Epithelial cell of esophagus (primary cell): ENCODE data around the gene FASTKD3.
A peak's percentile ranks its signal among the peaks of the same experiment; 100 is the strongest.

Experiments used
- DNase-seq: peaks from one replicate; pipeline ENCODE4 v3.0.0; 2010; ENCODE audit warnings: low read depth
- H3K4me3 ChIP-seq: 2 replicates; pipeline ENCODE4 v1.5.1; 2011; ENCODE audit warnings: mild to moderate bottlenecking, low read length, control low read depth
- TF ChIP-seq, protein P1 (sequence below): IDR thresholded peaks from 2 replicates; pipeline ENCODE4 v1.5.1; 2011; ENCODE audit warnings: low read depth, mild to moderate bottlenecking, low read length, control low read depth, inconsistent platforms; ENCODE audit not compliant: insufficient read depth; ENCODE audit errors: missing control alignments

The FASTKD3 gene

DNA sequence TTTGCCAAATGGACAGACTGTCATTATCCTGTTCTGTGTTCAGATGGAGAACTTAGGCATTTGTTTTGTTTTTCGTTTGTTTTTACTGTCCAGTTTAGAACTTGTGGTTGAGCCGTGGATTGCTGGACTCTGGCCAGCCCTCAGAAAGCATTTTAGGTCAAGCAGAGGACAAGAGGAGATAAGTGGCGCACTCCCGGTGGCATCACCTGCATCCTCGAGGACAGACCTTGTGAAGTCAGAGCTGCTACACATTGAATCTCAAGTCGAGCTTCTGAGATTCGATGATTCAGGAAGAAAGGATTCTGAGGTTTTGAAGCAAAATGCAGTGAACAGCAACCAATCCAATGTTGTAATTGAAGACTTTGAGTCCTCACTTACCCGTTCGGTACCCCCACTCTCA lies 9.0 kb upstream of the FASTKD3 start:
- DNase-seq, result no peak
- no peak overlapping the region for H3K4me3 ChIP-seq
- TF ChIP-seq, protein P1, sequence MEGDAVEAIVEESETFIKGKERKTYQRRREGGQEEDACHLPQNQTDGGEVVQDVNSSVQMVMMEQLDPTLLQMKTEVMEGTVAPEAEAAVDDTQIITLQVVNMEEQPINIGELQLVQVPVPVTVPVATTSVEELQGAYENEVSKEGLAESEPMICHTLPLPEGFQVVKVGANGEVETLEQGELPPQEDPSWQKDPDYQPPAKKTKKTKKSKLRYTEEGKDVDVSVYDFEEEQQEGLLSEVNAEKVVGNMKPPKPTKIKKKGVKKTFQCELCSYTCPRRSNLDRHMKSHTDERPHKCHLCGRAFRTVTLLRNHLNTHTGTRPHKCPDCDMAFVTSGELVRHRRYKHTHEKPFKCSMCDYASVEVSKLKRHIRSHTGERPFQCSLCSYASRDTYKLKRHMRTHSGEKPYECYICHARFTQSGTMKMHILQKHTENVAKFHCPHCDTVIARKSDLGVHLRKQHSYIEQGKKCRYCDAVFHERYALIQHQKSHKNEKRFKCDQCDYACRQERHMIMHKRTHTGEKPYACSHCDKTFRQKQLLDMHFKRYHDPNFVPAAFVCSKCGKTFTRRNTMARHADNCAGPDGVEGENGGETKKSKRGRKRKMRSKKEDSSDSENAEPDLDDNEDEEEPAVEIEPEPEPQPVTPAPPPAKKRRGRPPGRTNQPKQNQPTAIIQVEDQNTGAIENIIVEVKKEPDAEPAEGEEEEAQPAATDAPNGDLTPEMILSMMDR, result no peak

DNA sequence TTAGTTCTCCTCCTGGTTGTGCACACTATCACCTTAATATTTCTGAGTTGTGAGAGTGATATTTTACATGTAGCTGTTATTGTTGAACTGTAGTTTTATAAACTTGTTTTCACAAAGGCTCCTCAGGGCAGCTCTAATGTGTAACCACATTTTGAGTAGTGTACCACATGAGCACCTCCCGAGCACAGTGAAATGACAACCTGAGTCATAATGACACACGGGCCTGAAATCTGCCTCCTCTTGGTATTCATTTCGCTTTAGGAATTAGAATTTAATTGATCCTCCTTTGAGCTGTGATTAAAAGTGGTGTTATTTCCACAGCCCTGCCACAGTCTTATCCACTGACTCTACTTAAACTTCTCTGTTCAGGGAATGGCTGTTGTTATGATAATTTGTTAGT lies 8.0 kb upstream of the FASTKD3 start:
- DNase-seq, result peak; percentile 76
- TF ChIP-seq, protein P1, result no peak
- H3K4me3 ChIP-seq, result no peak overlapping the region

GRCh38 chr5:7875151-7875550 lies 6.3 kb upstream of the FASTKD3 start:
- no peak for DNase-seq
- H3K4me3 ChIP-seq, result no peak overlapping the region

DNA sequence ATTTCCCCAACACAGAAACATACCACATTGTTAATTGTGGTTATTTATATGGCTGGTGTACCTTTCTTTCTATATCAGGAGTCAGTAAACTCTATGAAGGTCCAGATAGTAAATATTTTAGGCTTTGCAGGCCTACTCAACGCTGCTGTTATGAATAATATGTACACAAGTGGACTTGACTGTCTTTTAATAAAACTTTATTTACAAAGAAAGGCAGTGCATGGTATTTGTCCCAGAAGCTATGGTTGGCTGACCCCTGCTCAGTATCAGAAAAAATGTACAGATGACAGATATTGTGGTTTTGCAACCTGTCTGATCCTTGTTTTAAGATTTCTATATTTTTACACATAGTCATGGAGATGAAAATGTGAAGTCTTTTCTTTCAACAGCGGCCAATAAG lies 5.8 kb upstream of the FASTKD3 start:
- no peak for DNase-seq
- TF ChIP-seq, protein P1, result no peak
- H3K4me3 ChIP-seq, result no peak overlapping the region

More at GRCh38 chr5:7875151-7875550, 6.3 kb upstream of the FASTKD3 start:
- TF ChIP-seq, protein P1, result no peak

- no peak for DNase-seq
- no peak overlapping the region for H3K4me3 ChIP-seq
- TF ChIP-seq, protein P1, result no peak
Measured at GRCh38 chr5:7873216-7873615, 4.4 kb upstream of the FASTKD3 start.

DNA sequence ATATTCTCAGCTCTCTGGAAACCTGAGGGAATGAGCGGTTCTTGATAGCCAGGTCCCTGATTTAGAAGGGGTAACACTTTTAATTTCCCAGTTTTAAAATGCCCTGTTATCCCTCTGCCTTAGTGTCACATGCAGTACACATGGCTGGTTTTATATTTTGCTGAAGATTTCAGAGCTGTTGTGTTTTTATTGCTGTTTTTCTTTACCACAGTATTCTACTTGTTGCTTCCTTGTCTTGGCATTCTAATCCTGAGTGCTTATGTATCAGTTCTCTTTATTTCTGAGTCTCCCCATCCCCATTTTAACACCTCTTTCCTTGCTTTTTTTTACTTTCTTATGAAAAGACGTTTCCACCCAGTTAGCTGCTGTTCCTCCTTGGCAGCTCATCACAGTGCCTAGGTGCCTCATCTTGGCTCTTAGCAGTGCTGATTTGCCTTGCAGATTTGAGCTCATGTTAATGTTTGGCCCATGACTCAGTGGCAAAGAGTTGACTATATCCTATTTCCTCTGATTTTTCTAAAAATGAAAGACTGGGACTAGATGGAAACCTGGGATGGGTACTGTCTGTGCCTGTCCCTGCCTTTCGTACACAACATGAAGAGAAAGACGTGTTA lies 3.8 kb upstream of the FASTKD3 start:
- DNase-seq, result peak; percentile 18
- TF ChIP-seq, protein P1, result no peak
- H3K4me3 ChIP-seq, result no peak overlapping the region

- H3K4me3 ChIP-seq, result no peak overlapping the region
- no peak for DNase-seq
- TF ChIP-seq, protein P1, result no peak
Measured at GRCh38 chr5:7871653-7872052, 2.8 kb upstream of the FASTKD3 start.
